ENCODE results near the gene VPS37B.
"Not testable (repeated sequence)": the region's sequence is repeated elsewhere in the genome, so short reads cannot be mapped to it uniquely, and the experiment has no call there.

Gene VPS37B, protein sequence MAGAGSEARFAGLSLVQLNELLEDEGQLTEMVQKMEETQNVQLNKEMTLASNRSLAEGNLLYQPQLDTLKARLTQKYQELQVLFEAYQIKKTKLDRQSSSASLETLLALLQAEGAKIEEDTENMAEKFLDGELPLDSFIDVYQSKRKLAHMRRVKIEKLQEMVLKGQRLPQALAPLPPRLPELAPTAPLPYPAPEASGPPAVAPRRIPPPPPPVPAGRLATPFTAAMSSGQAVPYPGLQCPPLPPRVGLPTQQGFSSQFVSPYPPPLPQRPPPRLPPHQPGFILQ

DNA sequence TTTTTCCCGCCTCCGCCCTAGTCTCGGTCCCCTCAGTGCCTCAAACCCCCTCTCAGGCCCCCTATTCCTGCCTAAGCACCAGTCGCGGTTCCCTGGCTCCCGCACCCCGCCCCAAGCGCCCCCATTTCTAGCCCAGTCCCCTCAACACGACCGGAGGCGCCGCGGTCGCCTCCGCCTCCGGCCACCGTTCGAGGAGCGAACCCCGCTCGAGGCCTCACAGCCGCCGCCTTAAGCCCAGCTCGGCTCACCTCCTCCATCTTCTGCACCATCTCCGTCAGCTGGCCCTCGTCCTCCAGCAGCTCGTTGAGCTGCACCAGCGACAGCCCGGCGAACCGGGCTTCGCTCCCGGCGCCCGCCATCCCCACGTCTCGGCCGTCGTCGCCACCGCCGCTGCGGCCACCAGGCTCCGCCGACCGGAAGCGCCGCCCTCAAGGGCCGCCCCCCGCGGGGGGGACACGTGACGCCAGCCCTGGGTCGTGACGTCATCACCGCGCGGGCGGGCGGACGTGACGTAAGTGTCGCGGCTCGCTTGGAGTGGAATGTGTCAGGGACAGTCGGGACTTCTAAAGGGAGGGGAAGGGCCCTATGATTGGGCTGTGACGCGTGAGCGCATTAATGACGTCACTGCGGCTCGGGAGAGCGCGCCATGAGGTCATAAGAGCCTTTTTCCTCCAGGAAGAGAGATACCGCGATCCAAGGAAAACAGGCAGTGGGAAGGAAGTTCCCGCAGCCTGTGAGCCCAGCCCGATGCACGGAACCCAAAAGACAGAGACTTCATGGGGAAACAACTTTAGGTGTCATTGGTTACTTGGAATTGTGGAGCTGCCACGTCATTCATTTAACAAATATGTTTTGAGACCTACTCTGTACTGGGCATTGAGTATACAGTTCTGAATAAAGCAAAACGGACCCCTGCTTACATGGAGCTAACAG is at the start of gene VPS37B:
Gene VPS37B, minus strand, starts transcription at position 421 of the 933 bp plus-strand sequence. Its CDS starts 62 bp downstream, at position 359.
- H3K4me1 ChIP-seq (ENCODE audit: control insufficient read depth in 1 of 2, insufficient read depth in 1 of 2, low read depth in 1 of 2, low read length in 1 of 2), result peaks cover 48 to 53% of the 10 kb centered on the region in 2 experiments
- H3K27ac ChIP-seq, result peak within 1 kb of the TSS; percentile 98
- TF ChIP-seq, protein P1, sequence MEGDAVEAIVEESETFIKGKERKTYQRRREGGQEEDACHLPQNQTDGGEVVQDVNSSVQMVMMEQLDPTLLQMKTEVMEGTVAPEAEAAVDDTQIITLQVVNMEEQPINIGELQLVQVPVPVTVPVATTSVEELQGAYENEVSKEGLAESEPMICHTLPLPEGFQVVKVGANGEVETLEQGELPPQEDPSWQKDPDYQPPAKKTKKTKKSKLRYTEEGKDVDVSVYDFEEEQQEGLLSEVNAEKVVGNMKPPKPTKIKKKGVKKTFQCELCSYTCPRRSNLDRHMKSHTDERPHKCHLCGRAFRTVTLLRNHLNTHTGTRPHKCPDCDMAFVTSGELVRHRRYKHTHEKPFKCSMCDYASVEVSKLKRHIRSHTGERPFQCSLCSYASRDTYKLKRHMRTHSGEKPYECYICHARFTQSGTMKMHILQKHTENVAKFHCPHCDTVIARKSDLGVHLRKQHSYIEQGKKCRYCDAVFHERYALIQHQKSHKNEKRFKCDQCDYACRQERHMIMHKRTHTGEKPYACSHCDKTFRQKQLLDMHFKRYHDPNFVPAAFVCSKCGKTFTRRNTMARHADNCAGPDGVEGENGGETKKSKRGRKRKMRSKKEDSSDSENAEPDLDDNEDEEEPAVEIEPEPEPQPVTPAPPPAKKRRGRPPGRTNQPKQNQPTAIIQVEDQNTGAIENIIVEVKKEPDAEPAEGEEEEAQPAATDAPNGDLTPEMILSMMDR (IDR thresholded peaks at IDR 0.05), result peak; percentile 67
- no peaks in the 10 kb centered on the region for H3K27me3 ChIP-seq
- H3K4me3 ChIP-seq (ENCODE audit: low read depth in 1 of 2, low read length in 1 of 2), result peak within 1 kb of the TSS; percentile 88 to 99
- H3K36me3 ChIP-seq, result no peaks in the 10 kb centered on the region
- H3K9me3 ChIP-seq, result no peaks in the 10 kb centered on the region

DNA sequence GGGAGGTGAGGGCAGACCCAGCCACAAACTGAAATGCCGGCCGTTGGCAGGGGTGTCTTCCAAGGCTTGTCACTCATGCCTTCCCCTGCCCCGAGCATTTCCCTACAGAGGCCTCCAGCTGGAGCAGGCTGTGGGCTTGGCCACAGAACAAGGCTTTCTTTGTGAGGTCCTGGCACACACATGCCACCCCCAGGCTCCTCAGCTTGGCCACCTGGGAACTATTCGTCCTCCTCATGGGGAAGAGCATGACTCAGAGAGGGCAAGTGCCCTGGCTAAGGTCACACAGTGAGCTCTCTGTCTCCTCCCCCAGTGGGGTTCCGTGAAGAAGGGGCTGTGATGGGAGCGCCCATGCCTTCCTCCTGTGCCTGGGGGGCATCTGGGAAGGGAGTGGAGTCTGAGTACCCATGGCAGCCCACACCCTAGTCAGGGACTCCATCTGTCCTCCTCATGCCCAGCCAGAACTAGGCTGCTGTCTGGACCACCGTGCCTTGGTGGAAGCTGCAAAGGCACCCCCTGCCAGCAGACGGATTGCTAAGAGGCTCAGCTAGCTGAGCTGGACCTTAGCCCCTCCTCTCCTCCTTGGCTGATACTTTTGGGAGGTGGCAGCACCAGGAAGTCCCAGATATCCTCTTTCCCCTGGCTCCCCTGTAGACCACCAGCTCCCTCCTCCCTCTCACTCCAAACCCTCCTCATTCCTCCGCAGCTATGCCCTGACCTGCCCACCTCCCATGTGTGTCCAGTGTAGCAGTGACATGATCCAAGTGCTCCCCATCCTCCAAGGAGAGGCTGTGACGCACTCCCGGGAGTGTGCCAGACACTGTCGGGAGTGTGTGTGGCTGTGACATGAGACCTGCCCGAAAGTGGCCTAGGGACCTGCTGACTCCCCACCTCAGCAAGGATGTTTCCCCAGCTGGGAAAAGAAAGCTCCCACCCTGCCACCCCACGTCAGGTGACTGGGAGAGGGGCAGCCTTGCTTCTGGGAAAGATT is 49.0 kb upstream of the VPS37B start:
- no peaks in the 10 kb centered on the region for H3K36me3 ChIP-seq
- H3K27ac ChIP-seq, result no peak overlapping the region
- H3K4me3 ChIP-seq (ENCODE audit: low read depth in 1 of 2, low read length in 1 of 2), result no peak overlapping the region
- H3K4me1 ChIP-seq (ENCODE audit: control insufficient read depth in 1 of 2, insufficient read depth in 1 of 2, low read depth in 1 of 2, low read length in 1 of 2), result peaks cover 4 to 13% of the 10 kb centered on the region in 2 experiments
- TF ChIP-seq, protein P1 (IDR thresholded peaks at IDR 0.05), result no peak
- H3K9me3 ChIP-seq, result no peaks in the 10 kb centered on the region
- H3K27me3 ChIP-seq, result no peaks in the 10 kb centered on the region

DNA sequence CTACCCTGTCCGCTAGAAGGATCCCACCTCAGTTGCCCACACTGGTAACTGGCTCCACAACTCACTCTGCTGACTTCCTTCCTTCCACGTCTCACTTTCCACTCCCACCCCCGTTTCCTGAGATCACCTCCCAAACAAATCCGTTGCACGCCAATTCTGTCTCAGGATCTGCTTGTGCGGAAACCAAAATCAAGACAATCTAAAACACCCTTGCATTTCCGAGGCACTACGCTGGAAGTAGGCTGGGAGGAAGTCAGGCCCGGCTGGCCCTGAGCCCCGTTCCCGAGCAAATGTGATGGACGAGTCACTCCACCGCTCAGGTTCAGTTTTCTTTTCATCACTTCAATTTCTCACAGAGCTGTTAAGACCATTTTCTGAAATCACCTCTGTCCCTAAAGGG is 47.3 kb upstream of the VPS37B start:
- TF ChIP-seq, protein P1 (IDR thresholded peaks at IDR 0.05), result no peak
- H3K4me1 ChIP-seq (ENCODE audit: control insufficient read depth in 1 of 2, insufficient read depth in 1 of 2, low read depth in 1 of 2, low read length in 1 of 2), result peaks cover 4 to 13% of the 10 kb centered on the region in 2 experiments

GRCh38 chr12:122942637-122943036 is 46.7 kb upstream of the VPS37B start:
- H3K27me3 ChIP-seq, result no peaks in the 10 kb centered on the region
- TF ChIP-seq, protein P1 (IDR thresholded peaks at IDR 0.05), result no peak
- no peaks in the 10 kb centered on the region for H3K9me3 ChIP-seq
- no peak overlapping the region for H3K27ac ChIP-seq
- no peaks in the 10 kb centered on the region for H3K36me3 ChIP-seq
- H3K4me1 ChIP-seq (ENCODE audit: control insufficient read depth in 1 of 2, insufficient read depth in 1 of 2, low read depth in 1 of 2, low read length in 1 of 2), result peaks cover 4 to 10% of the 10 kb centered on the region in 2 experiments
- H3K4me3 ChIP-seq (ENCODE audit: low read depth in 1 of 2, low read length in 1 of 2), result no peak overlapping the region

More for the DNA sequence above, 47.3 kb upstream of the VPS37B start:
- Histone ChIP-seq H3K36me3 (no peaks in the 10 kb centered on the region), H3K4me3 (ENCODE audit: low read depth in 1 of 2, low read length in 1 of 2) (no peak overlapping the region), H3K27me3 (no peaks in the 10 kb centered on the region), H3K27ac (no peak overlapping the region), H3K9me3 (no peaks in the 10 kb centered on the region)

- not testable (repeated sequence) for H3K36me3 ChIP-seq; H3K27me3 ChIP-seq; H3K9me3 ChIP-seq; H3K4me3 ChIP-seq (ENCODE audit: low read depth in 1 of 2, low read length in 1 of 2); H3K4me1 ChIP-seq (ENCODE audit: control insufficient read depth in 1 of 2, insufficient read depth in 1 of 2, low read depth in 1 of 2, low read length in 1 of 2); H3K27ac ChIP-seq
Measured at GRCh38 chr12:122941351-122941750, 45.4 kb upstream of the VPS37B start.

Data from neutrophil (primary cell).